HepG2 (cell line): ENCODE measurements around the gene KLF7. TPM values are rescaled to one million over a fixed set of nuclear protein-coding genes. Genes with fewer than 3 reads are reported as not detected.

ENCODE experiments used
- ATF7 ChIP-seq, 2 experiments: fragments of 450-650 bp in 1 of 2; sonication (generic) in 1 of 2; formaldehyde crosslinking in 1 of 2; IDR thresholded peaks; 2 replicates each; pipeline versions ENCODE4 v1.4.0 to v1.6.1; 2016 to 2020; ENCODE audit warnings: antibody characterized with exemption in 1 of 2, mild to moderate bottlenecking in 1 of 2, missing genetic modification reagents in 1 of 2
- FOXJ3 ChIP-seq: sonication (generic); formaldehyde crosslinking; IDR thresholded peaks from 2 replicates; pipeline ENCODE4 v1.4.0; 2020; ENCODE audit warnings: missing genetic modification reagents, mild to moderate bottlenecking, borderline replicate concordance
- SATB2 ChIP-seq: sonication (generic); formaldehyde crosslinking; IDR thresholded peaks from 2 replicates; pipeline ENCODE4 v1.5.0; 2020; ENCODE audit warnings: missing genetic modification reagents
- ZNF142 ChIP-seq: sonication (generic); formaldehyde crosslinking; IDR thresholded peaks from 2 replicates; pipeline ENCODE4 v1.4.0; 2020; ENCODE audit warnings: missing genetic modification reagents
- ZNF280B ChIP-seq: sonication (generic); formaldehyde crosslinking; IDR thresholded peaks from 2 replicates; pipeline ENCODE4 v1.5.0; 2020; ENCODE audit warnings: missing genetic modification reagents, mild to moderate bottlenecking, borderline replicate concordance
- polyA plus RNA-seq, 8 experiments: library from polyadenylated mRNA; depleted of rRNA in 3 of 8; stranded (reverse) in 7 of 8; unstranded in 1 of 8; fragments of >200 nt; fragmentation: Illumina TruSeq in 4 of 8; extraction: Trizol in 4 of 8; gene quantifications; 2 replicates each; pipeline versions ENCODE4 v1.2.1 to v1.2.3, GENCODE V29; 2011 to 2016; ENCODE audit warnings: low read depth in 4 of 8, missing spikeins in 1 of 8, mixed read lengths in 1 of 8; ENCODE audit not compliant: insufficient read depth in 1 of 8
- total RNA-seq, 5 experiments: library from RNA; depleted of rRNA; stranded (reverse); fragments of >200 nt; fragmentation: Illumina TruSeq; extraction: Trizol; gene quantifications; 2 replicates each; pipeline ENCODE4 v1.2.3, GENCODE V29; 2016; ENCODE audit warnings: low read depth in 1 of 5

KLF7 gene
- total and polyA plus RNA-seq, 2 of the 13 experiments (the other 11 are each of a cell fraction or from before 2014, with no cell fraction given) = 2.6 to 5.4 TPM

- TF ChIP-seq ZNF280B (CRISPR knock-in tag) = no peak
- no peak for TF ChIP-seq FOXJ3 (CRISPR knock-in tag)
- TF ChIP-seq ZNF142 (CRISPR knock-in tag) = no peak
- no peak for TF ChIP-seq SATB2 (CRISPR knock-in tag)
- no peak for TF ChIP-seq ATF7 (IDR thresholded peaks at IDR 0.05)
- no peak for TF ChIP-seq ATF7 (CRISPR knock-in tag; IDR thresholded peaks at IDR 0.05)
Observed at GRCh38 chr2:207139552-207139951, 26.2 kb downstream of the KLF7 start (continued).
